Activated CD8-positive, alpha-beta memory T cell treated with anti-CD3 and anti-CD28 coated beads for 1 hour (primary cell): ENCODE measurements around the gene ARGLU1.
A peak's percentile ranks its signal among the peaks of the same experiment; 100 is the strongest.

Experiments
- DNase-seq, 2 donors: peaks; one replicate each; pipeline ENCODE4 v3.0.0-alpha.2; 2020; ENCODE audit warnings: low read depth in 1 of 2; ENCODE audit errors: extremely low read depth in 1 of 2

The ARGLU1 gene

GRCh38 chr13:106587787-106588186, 19.9 kb upstream of the ARGLU1 start:
- no peak for DNase-seq

GRCh38 chr13:106586648-106587166, 18.8 kb upstream of the ARGLU1 start:
- DNase-seq = no peak

DNA sequence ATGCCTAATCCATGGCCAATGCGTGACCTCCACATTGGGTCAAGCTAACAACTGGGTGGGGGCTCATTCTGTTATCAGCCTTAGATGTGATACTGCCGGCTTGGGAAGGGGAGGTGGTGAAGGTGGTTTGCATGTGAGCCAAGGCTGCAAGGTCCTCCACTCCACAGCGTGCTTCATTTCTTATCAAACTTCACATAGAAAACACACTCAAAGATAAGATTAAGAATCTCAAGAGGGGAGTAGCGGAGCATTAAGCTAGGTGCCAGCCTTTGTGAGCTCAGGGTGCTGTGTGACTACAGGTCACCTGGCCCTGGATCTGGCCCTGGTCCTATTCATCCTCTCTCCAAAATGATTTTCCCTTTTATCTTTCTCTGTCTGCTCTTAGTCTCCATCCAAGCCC, 13.3 kb upstream of the ARGLU1 start:
- no peak for DNase-seq

GRCh38 chr13:106575896-106576295, 8.0 kb upstream of the ARGLU1 start:
- no peak for DNase-seq

DNA sequence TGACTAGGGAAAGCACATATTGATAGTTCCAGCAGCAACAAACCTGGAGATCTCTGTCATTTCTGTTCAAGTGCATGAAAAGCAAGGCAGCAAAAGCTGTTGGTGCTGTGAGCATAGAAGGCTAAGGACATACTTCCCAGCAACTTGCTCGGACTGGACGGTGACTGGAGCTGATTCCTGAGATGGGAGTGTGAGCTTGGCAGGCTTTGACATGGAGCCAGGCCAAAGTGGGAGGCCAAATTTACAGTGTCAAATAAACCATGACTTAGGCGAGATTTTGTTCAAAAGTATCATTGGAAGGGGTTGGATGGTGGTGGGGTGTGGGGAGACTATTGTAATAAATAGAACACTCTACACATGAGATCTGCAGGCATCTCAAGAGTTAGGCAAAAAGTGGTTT, 5.9 kb upstream of the ARGLU1 start:
- DNase-seq = no peak

- DNase-seq = no peak
These were observed 5.4 kb upstream of the ARGLU1 start for GRCh38 chr13:106573284-106573846.

GRCh38 chr13:106570299-106570852, 2.4 kb upstream of the ARGLU1 start:
- peak; percentile 47 to 48 for DNase-seq

- no peak for DNase-seq
These were observed 1.5 kb upstream of the ARGLU1 start for GRCh38 chr13:106569233-106570095.

DNA sequence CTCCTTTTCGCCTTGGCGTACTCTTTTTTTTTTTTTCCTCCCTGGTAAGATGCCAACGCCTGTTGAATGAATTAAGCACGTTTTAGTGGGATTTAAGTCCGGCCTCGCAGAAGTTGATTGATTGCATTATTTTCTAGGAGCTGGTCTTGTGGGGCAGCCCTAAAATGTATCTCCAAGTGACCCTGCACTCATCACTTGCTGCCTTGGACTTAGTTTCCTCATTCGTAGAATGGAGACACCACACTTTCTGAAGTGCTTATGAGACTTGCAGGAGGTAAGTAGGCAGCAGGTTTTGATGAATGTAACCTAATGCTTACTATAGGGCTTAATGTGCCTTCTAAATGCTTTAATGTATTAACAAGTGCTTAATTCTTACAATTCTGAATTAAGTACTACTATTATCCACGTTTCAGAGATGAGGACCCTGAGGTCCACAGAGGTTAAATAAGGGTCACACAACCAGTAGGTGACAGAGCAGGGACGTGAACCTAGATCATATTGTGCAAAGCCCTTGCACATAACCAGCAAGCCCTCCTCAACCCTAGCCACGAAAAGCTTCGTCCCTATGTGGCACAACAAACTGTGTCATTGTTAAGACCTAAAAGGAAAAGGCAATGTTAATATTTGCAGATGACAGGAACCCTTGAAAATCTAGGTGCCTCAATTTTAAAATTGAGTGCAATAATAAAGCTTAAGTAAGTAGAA, 514 bp upstream of the ARGLU1 start:
- DNase-seq = no peak

GRCh38 chr13:106566641-106567473, 1.1 kb downstream of the ARGLU1 start:
- DNase-seq = peak in 1 of 2 donors; percentile 15

- no peak for DNase-seq
These were observed 2.7 kb downstream of the ARGLU1 start for GRCh38 chr13:106565127-106565775.

GRCh38 chr13:106562301-106562700, 5.6 kb downstream of the ARGLU1 start:
- DNase-seq = no peak

GRCh38 chr13:106561551-106562170, 6.3 kb downstream of the ARGLU1 start:
- DNase-seq = no peak

DNA sequence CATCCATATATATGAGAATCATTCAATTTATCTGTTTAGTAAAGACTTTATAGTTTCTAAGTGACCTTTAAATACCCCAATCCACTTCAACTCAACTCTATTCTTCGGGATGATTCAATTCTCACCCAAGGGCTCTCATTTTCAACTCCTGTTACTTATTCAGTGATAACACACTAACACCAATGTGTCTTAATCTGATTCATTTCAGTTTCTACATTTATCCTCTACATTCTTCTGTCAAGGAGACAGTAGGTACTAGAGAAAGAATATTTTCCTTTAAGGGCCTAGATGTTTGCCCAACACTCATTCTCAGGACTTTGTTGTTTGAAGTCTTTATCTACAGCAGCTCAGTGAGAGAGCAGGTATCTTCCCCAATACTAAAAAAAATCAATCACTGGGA, 7.1 kb downstream of the ARGLU1 start:
- DNase-seq = no peak

- DNase-seq = no peak
These were observed 9.4 kb downstream of the ARGLU1 start for GRCh38 chr13:106558527-106558926.

GRCh38 chr13:106555631-106556328, 12.2 kb downstream of the ARGLU1 start:
- no peak for DNase-seq

DNA sequence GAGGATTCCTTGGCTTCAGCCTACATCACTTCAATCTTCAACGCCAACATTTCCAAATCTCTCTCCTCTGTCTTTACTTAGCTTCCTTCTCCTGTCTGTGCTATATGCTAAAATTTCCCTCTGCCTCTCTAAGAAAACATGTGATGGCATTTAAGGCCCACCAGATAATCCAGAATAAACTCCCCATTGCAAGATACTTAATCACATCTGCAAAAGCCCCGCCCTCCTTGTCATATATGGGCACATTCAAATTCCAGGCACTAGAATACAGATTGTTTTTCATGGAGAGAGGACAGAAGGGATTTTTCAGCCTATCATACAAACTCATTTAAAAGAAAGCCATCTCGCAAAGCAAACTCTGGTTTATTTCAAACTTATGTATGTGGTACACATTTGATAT, 16.2 kb downstream of the ARGLU1 start:
- no peak for DNase-seq

- DNase-seq = no peak
These were observed 16.6 kb downstream of the ARGLU1 start for GRCh38 chr13:106551350-106551749.

GRCh38 chr13:106550570-106551135, 17.3 kb downstream of the ARGLU1 start:
- no peak for DNase-seq
